HG02571 (cell line): ENCODE data around the gene PLA2G2F.

ENCODE experiments used
- ATAC-seq: cut with Tn5 transposase; IDR thresholded peaks from one replicate; pipeline ENCODE4 v1.9.1; 2021; ENCODE audit warnings: mild to moderate bottlenecking, moderate library complexity; ENCODE audit not compliant: unreplicated experiment

Gene PLA2G2F

GRCh38 chr1:20142001-20142710 is 3.0 kb downstream of the PLA2G2F start:
- no peak for ATAC-seq

- no peak for ATAC-seq
Observed at GRCh38 chr1:20143318-20143717, 4.2 kb downstream of the PLA2G2F start.

GRCh38 chr1:20143734-20144565 is 4.8 kb downstream of the PLA2G2F start:
- no peak for ATAC-seq

- ATAC-seq = no peak
Observed at GRCh38 chr1:20147846-20148570, 8.9 kb downstream of the PLA2G2F start.

GRCh38 chr1:20148571-20149500 is 9.7 kb downstream of the PLA2G2F start:
- ATAC-seq = no peak

GRCh38 chr1:20149601-20150325 is 10.6 kb downstream of the PLA2G2F start:
- ATAC-seq = no peak

GRCh38 chr1:20150326-20150705 is 11.2 kb downstream of the PLA2G2F start:
- no peak for ATAC-seq

GRCh38 chr1:20150969-20151368 is 11.8 kb downstream of the PLA2G2F start:
- no peak for ATAC-seq

GRCh38 chr1:20151906-20152598 is 12.9 kb downstream of the PLA2G2F start:
- ATAC-seq = no peak

GRCh38 chr1:20152599-20152930 is 13.4 kb downstream of the PLA2G2F start:
- no peak for ATAC-seq

- ATAC-seq = no peak
Observed at GRCh38 chr1:20153000-20153418, 13.9 kb downstream of the PLA2G2F start.

GRCh38 chr1:20154301-20154831 is 15.2 kb downstream of the PLA2G2F start:
- ATAC-seq = no peak

- ATAC-seq = no peak
Observed at GRCh38 chr1:20158358-20159070, 19.4 kb downstream of the PLA2G2F start.

GRCh38 chr1:20160034-20160433 is 20.9 kb downstream of the PLA2G2F start:
- ATAC-seq = no peak

- no peak for ATAC-seq
Observed at GRCh38 chr1:20164694-20165202, 25.6 kb downstream of the PLA2G2F start.

- ATAC-seq = no peak
Observed at GRCh38 chr1:20165522-20165951, 26.4 kb downstream of the PLA2G2F start.

- ATAC-seq = no peak
Observed at GRCh38 chr1:20166051-20166450, 26.9 kb downstream of the PLA2G2F start.

- ATAC-seq = no peak
Observed at GRCh38 chr1:20167126-20167525, 28.0 kb downstream of the PLA2G2F start.
